ENCODE measurements around the gene RNF13.
A peak's percentile ranks its signal among the peaks of the same experiment; 100 is the strongest.
"Not testable (repeated sequence)": the region's sequence is repeated elsewhere in the genome, so short reads cannot be mapped to it uniquely, and the experiment has no call there.

The RNF13 gene

DNA sequence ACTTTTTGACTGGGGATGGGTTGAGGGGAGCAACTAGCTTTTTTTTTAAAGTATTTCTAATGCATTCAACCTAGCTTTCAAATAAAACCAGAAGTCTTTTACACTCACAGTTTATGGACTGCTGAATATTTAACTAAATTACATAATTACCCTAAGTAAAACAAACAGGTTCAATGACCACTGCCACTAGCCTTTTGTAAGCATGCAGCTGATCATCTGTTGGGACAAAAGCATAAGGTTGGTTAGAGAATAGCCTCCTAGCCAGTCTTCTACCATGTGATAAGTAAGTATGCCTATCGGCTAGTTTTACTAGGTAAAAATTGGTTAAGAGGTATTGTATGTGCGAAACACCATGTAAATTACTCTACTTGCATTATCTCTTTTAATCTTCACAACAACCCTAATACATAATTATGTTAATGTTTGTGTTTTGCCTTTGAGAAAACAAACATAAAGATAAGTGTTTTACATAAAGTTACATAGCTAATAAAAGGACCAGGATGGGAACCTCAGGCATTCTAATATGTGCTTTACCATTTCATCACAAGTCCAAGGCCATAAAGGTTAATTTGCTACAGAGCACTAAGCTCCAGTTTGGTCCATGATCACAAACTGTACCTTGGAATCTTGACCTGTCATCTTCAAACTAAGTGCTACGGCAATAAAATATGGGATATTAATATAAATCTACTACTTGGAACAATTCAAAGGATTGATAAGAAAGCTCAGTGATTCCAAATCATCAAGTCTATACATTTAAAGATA, 144.5 kb downstream of the RNF13 start:
- no peak for DNase-seq (ENCODE audit: low read depth)

DNA sequence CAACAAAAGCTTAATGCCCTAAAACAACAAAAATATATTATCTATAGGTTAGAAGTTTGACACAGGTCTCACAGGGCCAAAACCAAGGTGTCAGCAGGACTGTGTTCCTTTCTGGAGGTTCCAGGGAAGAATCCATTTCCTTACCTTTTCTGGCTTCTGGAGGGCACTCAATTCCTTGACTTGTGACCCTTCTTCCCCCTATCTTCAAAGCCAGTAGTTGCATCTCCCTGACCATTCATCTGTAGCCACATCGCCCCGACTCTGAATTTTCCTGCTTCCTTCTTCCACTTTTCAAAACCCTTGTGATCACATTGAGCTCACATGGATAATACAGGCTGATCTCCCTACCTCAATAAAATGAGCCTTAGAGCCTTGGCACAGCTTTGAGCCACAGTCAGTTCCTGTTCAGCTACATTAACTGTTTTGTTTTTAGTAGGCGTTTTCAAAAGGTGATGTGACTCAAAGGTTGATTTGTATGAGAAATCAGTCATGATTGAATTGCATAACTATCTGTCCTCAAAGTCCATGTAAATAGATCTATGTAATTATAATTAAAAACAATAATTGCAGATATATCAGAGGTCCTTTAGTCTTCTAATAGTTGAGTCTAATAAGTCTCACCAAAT, 145.3 kb downstream of the RNF13 start:
- DNase-seq (ENCODE audit: low read depth): peak; percentile 58

DNA sequence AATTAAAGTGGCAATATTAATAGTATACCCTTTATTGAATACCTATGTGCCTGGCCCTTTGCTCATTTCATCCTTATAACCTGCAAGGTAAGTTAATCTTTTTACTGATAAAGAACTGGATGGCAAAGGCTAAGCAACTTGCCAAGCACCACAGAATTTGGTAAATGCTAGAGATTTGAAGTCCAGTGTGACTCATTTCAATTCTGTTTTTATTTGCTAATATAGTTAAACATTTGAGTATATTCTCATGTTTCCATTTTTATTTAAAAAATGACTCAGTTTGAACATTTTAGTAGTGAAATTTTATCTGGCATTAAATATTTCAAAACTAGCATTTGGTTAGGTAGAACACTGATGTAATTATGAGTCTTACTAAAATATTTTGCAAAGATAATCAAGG, 146.4 kb downstream of the RNF13 start:
- DNase-seq (ENCODE audit: low read depth): peak; percentile 24

DNA sequence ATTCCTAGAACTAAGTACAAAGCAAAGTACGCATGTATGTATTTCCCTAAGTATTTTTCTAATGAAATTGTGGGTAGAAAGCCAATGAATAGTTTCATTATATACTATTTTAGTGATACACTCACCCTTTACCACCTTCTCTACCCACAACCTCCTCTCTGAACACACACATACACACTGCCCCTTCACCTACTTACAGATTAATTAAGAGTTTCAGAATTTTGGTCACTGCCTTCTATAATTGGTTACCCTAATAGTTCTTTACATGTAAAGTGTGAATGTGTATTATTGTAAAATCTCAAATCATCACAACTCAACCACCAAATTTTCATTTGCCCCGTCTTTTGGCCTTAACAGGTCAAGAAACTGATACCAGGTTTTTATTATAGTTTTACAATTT, 150.5 kb downstream of the RNF13 start:
- DNase-seq (ENCODE audit: low read depth): no peak

DNA sequence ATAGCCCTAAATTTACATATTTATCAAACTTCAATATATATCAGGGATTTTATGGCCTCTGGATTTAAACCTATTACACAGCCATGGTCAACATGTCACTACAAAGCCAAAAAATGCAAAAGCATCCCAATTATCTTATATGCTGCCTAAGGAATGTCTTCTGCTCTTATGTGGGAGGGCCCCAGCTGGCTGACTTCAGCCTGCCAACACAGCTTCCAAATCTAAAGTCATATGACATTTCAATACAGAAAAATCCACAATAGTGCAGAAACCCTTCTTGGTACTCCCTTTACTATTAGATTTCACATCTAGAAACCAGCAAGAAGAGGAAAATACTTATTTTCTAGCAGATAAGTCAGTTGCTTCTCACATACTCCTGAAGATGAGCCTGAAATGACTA, 151.3 kb downstream of the RNF13 start:
- peak; percentile 43 for DNase-seq (ENCODE audit: low read depth)

DNA sequence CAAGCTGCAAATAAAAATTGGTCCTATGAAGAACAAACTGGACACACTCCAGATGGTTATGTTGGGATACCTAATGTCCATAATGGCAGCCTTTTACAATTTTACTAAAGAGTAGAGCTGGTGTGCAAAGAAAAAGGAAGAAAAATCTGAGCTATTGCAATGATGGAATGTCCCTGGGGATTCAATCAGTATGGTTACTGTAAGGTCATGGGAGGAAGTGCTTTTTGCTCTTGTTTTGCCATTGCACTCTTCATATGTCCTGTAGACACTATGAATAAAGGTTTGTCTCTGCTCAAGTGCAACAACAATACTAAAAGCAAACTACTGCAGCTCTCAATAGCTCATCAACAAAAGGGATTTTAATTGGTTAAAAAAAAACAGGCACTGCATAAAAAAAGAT, 152.3 kb downstream of the RNF13 start:
- DNase-seq (ENCODE audit: low read depth): no peak

DNA sequence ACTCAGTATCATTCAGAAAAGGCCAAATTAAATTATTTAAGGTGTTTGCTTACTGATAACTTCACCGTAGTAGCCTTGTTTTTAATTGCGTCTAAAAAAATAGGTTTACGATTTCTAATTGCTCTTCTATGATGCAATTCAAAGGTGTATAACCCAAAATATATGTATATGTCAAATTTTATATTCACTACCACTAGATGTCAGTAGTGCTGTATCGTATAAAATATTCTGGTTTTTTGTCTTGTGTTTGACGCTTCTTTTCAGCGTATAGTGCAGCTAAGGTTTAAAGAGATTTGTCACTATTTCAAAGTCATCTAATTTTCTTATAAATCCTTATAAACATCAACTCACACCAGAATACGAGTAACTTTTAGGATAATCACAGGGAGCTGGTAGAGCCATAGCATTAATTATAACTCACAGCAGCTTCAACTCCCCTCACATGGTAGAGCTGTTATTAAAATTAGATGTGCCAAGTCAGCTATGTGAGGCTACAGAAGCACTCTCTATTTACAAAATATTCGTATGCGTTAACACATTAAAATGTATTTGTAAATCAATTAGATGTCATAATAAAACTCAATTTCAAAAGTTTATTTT, 154.2 kb downstream of the RNF13 start:
- DNase-seq (ENCODE audit: low read depth): peak; percentile 58

DNA sequence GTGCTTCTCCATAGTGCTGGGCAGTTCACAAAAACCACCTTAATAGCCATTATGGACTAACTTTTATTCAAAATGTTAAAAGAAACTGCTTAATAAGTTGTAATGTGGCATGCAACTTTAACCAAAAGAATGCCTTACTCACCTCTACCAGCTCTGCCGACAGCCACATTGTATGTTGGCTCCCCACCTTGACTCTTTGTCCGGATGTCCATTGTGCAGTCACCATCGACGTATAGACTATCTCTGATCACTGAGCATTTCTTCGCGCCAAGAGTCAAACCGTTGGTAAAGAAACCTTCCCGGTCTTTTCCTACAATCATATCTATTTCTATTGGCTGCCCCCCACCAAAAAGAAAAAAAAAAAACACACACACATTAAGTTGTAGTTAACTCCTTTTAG, 155.2 kb downstream of the RNF13 start:
- DNase-seq (ENCODE audit: low read depth): peak; percentile 53

DNA sequence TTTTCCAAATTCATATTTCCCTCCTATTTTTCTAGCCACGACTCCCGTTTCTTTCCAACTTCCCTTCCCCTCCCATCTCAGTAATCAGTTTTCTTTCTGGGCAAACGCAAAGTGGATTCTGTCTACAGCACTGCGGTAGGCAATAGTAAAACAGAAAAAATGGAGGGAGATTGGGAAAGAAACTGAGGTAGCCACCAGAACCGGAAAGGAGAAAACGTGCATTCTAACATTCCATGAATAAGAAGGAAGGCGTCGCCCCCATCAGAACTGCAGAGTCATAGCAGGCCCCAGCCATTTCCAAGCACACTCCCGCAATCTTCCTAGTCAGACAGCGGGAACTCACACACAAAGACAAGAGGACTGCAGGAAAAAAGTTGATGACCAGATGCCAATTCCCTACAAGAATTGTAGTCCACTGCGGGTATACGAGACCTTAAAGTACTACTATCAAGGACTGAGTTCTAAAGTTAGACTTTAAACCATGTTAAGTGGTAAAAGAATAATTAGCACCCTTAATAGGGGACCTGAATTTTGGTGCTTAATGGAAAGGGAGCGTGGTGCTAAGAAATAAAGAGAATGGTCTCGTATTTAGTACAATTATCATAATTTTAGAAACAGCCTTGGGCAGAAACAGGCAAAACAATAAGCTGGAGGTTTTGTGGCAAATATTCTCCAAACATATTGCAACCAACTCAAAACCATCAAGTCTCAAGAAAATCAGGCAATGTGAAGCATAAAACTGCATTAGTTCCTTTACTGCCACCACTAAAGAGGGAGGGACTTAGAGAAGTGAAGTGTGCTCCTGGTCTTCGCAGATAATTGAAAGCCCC, 156.3 kb downstream of the RNF13 start:
- peak; percentile 91 for DNase-seq (ENCODE audit: low read depth)

DNA sequence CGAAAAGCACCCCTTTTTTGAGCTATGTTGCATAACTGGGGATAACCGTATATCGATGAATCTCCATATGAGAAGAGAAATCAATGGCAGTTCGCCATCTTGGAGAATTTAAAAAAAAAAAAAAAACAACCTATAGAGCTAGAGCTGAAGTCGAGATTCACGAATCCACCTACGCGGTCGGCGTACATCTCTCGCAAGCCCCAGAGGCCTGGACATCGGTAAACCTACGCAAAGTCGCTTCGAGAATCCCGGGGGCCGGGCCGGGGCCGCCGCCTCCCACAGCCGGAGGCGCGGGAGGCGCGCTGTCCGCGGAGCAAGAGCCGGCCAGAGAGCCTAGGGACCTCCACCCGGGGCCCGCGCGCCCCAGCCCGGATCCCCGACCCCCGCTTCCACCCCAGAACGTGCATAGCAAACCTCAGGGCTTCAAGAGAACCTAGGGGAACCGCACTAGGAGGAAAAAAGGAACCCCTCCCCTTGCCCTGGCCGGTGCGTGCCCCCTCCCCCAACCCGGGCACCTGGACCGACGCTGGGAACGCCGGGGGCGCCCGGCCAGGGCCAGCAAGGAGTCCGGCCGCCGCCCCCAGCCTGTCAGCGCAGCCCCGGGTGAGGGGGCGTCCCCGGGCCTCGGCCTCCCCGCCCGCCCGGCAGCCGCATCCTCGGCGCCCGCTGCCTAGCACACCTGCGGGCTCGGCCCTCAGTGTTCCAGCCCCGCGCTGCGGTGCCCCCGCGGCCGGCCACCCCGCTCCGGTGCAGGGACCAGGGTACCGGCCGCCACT, 157.1 kb downstream of the RNF13 start:
- peak; percentile 85 for DNase-seq (ENCODE audit: low read depth)

DNA sequence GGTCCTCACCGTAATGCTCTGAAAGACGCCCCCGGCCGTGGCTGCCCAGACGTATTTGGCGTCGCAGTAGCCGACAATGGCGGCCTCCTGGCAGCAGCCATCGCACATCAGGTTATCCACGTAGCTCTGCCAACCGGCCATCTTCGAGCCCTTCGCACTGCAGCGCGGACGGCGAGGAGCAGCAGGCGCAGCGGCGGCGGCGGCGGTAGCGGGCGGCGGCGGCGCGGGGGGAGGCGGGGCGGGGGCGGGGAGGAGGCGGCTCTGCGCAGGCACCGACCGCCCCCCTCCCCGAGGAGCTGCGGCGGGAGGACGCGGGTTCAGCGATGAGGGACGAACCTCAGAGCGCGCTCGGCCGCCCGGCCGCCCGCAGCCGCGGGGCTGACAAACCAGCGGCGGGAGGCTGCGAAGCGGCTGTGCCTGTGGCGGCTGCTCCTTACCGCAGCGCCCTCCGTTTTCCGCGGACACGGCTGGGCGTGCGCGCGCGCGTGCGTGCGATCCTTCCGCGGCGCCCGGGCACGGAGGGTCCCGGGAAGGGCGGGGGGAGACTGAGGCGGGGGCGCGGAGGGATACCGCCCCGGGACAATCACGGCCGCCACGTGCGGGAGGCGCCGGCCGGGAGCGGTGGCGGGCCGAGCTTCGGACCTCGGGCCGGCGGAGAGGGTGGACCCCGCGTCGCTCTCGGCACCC, 157.8 kb downstream of the RNF13 start, which contains the start of gene PFN2:
TSS of gene PFN2 (minus strand) at position 180 of the 687 bp plus-strand sequence. CDS start at position 141, 39 bp downstream.
- peak; percentile 82 for DNase-seq (ENCODE audit: low read depth)

DNA sequence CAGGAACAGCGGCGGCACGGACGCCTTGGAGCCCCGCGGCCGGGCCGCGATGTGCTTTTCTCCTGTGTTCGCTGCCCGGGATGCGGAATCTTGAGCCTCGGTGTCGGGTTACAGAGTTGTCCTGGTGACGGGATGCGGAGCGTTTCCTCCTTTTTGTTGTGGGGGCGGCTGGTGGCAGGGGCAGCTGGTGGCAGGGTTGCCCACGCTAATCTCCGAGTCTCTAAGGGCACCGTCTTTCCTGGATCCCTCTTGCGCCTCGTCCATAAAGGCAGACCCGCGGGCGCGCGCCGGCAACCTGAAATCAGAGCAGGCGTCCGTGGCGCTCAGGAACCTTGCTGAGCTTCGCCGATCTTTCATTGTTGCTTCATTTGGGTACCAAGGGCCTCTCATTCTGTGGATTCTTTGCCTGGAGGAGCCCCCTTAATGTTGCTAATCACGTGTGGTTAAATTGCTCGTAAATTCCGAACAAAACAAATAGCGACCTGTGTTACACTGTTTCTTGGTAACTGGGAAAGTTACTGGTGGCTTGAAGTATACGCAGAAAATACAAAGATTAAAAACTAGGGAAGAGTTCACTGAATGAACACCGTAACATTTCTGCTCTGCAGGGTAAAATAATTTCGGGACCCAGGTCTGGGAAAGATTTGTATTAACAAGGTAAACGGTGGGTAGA, 158.5 kb downstream of the RNF13 start:
- DNase-seq (ENCODE audit: low read depth): peak; percentile 73

DNA sequence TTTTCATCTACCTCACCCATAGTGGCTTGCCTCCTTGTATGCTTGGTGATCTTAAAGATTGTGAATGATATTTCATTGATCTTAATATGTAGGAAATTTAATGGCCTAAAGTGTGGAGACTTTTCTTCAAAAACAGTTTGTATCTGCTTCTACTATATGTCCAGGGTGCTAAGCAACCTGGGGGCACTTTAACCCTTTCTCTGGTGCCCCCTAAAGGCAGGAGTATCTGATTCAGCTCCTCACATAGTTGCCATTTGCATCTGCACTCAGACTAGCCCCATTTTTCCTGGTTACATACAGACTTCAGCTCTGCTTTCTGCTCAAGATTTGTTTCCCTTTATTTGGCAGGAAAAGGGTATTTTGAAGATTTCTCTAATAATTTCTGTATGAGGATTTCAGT, 162.9 kb downstream of the RNF13 start:
- DNase-seq (ENCODE audit: low read depth): no peak

DNA sequence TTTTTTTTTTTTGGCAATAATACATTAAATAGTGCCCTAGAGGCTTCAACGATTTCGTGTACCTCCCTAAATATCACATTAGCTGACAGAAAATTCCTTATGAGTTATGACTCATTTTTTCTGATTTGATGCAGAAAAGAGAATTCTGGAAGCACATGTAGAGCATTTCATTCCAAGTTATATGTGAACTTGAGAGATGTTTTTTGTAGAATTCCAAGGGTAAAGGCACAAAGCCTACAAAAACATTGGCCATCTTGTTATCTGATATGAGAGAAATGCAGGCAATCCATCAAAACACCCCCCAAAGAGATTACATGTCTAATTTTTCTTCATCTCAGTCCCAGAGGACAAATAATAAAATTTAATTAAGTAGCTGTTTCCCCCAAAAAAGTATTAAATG, 164.4 kb downstream of the RNF13 start:
- peak; percentile 56 for DNase-seq (ENCODE audit: low read depth)

DNA sequence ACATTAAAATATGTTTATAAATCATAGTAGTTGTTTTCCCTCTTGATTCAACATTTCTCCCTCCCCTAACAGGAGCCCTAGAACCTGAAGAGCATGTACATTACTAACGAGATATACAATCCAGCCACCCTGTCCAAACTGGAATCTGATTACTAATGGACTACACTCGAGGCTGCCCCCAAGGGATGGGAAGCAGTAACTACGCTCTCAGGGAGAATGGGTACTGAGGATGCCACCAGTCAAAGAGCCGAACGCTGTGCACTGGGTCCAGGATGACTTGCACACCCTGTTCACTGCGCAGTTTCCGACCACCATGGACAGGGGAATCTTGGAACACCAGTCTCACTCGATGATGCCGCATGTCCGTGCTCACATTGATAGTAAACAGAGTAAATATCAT, 169.0 kb downstream of the RNF13 start:
- DNase-seq (ENCODE audit: low read depth): not testable (repeated sequence)

DNA sequence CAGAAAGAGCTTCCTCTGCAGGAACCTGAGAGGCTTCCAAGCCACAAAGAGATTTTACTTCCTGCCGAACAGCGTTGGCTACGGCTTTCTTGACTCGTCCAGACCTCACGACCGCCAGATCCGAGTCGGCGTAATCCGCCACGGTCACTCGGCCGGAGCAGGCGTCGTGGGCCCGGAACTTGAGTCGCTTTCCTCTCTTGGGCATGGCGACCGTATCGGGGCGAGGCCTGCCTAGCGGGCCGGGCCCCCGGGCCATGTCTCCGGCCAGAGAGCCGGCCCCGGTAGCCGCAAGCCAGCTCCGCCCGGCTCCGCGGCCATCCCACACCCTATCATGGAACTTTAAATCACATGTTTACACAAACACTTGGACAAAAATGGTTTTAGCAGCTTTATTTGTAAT, 170.0 kb downstream of the RNF13 start:
- not testable (repeated sequence) for DNase-seq (ENCODE audit: low read depth)

DNA sequence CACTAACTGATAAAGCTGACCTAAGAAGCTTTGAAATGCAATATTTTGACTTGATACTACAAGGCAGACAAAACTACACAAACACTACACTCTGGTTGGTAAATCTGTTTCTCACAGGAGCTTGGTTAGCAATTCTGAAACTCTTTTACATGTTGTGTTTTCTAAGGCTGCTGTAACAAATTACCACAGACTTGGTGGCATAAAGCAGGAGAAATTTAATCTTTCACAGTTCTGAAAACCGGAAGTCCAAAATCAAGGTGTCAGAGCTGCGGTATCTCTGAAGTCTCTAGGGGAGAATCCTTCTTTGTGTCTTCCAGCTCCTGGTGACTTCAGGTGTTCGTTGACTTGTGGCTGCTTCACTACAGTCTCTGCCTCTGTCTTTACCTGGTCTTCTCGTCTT, 170.6 kb downstream of the RNF13 start:
- DNase-seq (ENCODE audit: low read depth): no peak

DNA sequence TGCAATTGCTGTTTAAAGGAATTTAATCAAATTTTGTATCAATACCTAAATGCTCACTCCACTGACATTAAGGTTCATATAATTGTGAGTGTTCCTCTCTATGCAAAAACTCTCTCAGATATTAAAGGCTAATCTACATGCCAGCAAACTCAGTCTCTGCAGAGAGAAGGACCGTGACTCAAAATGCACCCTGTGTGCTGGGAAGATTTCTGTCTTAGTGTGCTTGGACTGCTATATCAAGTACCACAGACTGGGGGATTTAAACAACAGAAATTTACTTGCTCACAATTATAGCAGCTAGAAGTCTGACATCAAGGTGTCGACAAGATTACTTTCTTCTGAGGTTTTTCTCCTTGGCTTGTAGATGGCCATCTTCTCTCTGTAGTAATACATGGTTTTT, 176.3 kb downstream of the RNF13 start:
- DNase-seq (ENCODE audit: low read depth): no peak

DNA sequence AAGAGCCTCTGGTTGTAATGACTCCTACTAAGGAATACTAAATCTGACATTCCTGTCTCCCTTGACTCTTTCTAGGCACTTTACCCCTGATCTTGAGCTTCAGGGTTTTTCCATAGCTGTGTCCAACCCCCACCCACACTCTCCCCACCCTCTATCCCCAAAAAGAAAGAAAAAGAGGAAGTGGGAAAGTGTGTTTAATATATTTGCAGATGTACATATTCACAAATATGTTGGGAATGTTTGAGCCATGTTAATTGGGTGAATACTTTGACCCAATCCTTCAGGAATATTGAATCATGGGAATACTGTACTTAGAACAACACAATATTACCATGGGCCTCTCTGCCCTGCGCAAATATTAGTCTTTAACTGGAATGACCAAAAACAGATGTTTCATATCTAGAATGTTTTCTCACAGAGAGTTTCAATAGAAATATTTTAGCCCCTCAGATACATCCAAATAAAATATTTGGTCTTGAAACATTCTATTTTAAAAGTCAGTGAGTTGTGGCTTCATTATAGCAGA, 177.5 kb downstream of the RNF13 start:
- DNase-seq (ENCODE audit: low read depth): no peak

DNA sequence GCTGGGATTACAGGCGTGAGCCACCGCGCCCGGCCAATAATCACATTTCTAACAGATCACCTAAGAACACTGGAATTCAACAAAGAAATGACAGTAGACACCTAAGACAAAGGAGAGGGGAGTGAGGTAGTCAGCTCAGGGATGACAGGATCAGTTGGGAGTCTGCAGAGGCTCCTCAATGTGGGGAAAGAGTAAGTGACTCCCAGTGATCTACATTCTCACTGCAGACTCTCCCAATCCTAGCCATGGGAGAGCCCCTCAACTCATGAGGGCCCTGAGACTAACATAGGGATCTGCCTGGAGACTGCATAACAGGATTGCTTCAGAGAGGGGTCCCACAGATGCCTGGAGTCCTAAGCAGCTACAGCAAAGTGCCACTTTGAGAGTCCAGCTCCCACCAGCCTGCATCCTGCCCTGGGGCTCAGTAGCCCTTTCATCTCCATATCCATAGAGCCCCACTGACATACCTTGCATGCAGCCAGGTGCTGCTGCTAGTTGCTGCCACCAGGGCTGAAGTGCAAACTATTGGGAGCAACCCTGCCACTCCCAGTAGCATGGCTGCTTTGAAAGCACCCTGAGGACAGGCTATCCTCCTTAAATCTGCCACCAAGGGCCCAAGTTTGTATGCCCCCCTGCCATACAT, 179.5 kb downstream of the RNF13 start:
- no peak for DNase-seq (ENCODE audit: low read depth)
